Uterus (tissue), 2 donors: ENCODE results near the gene ADAMTS3.

ENCODE experiments used
- POLR2A ChIP-seq, 2 donors: fragments of 450-650 bp; IDR thresholded peaks; one replicate each; pipeline ENCODE4 v1.6.1; 2016; ENCODE audit warnings: antibody characterized with exemption in 2 of 2, mild to moderate bottlenecking in 1 of 2, moderate library complexity in 1 of 2
- TF ChIP-seq, protein P1 (sequence below), 4 experiments: fragments of 200-600 bp in 2 of 4; fragments of 450-650 bp in 2 of 4; sonication (generic) in 2 of 4; IDR thresholded peaks; one replicate each; pipeline ENCODE4 v1.5.1; 2016 to 2019; ENCODE audit warnings: antibody characterized with exemption in 4 of 4, mild to moderate bottlenecking in 2 of 4, moderate library complexity in 1 of 4

DNA sequence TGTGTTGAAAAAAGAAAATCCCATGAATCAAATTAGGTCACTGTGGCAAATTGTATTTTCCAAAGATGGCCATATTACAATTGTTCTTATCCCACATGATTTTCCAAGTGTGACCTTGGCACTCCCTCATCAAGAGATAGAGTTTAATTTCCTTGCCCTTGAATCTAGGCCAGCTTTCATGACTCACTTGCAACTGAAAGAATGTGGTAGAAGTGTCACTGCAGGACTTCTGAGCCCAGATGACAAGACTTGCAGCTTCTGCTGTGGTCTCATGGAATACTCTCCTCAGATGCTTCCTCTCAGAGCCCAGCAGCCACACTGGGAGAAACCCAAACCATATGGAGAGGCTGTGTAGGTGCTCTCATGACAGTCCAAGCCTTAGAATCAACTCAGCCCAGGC lies 139.0 kb downstream of the ADAMTS3 start:
- TF ChIP-seq, protein P1, sequence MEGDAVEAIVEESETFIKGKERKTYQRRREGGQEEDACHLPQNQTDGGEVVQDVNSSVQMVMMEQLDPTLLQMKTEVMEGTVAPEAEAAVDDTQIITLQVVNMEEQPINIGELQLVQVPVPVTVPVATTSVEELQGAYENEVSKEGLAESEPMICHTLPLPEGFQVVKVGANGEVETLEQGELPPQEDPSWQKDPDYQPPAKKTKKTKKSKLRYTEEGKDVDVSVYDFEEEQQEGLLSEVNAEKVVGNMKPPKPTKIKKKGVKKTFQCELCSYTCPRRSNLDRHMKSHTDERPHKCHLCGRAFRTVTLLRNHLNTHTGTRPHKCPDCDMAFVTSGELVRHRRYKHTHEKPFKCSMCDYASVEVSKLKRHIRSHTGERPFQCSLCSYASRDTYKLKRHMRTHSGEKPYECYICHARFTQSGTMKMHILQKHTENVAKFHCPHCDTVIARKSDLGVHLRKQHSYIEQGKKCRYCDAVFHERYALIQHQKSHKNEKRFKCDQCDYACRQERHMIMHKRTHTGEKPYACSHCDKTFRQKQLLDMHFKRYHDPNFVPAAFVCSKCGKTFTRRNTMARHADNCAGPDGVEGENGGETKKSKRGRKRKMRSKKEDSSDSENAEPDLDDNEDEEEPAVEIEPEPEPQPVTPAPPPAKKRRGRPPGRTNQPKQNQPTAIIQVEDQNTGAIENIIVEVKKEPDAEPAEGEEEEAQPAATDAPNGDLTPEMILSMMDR (IDR thresholded peaks at IDR 0.05), result no peak
- no peak for TF ChIP-seq POLR2A (IDR thresholded peaks at IDR 0.05)
